ENCODE measurements around the gene GPRC5C. TPM values are rescaled to one million over a fixed set of nuclear protein-coding genes. Genes with fewer than 3 reads are reported as not detected.

Gene GPRC5C
- total and polyA plus RNA-seq, 9 of the 15 experiments (the other 6 are each of a cell fraction or from before 2014, with no cell fraction given): 0.28 to 9.0 (median 4.1) TPM

GRCh38 chr17:74386386-74386785 is 45.5 kb upstream of the GPRC5C start (continued):
- no peak for TF ChIP-seq CTCFL (IDR thresholded peaks at IDR 0.05; ENCODE audit: borderline replicate concordance, insufficient read depth, low read depth, low read length, poor library complexity, severe bottlenecking)
- TF ChIP-seq NRF1 (conservative IDR thresholded peaks at IDR 0.05 in 1 of 2, IDR thresholded peaks at IDR 0.05 in 1 of 2): no peak
- no peak for TF ChIP-seq POLR2G (IDR thresholded peaks at IDR 0.05; ENCODE audit: low read depth, low read length)
- TF ChIP-seq GTF2A2 (tag; IDR thresholded peaks at IDR 0.05): no peak
- TF ChIP-seq KAT7 (CRISPR knock-in tag; IDR thresholded peaks at IDR 0.05; ENCODE audit: borderline replicate concordance): no peak
- no peak for TF ChIP-seq SNIP1 (IDR thresholded peaks at IDR 0.05; ENCODE audit: low read depth)
- TF ChIP-seq TAL1 (IDR thresholded peaks at IDR 0.05): no peak
- TF ChIP-seq PBX2 (CRISPR knock-in tag; IDR thresholded peaks at IDR 0.05; ENCODE audit: low read depth): no peak
- TF ChIP-seq PBX2 (tag; conservative IDR thresholded peaks at IDR 0.05; ENCODE audit: low read depth): no peak
- TF ChIP-seq HINFP (tag; conservative IDR thresholded peaks at IDR 0.05; ENCODE audit: low read depth): no peak
- TF ChIP-seq ZNF644 (tag; IDR thresholded peaks at IDR 0.05; ENCODE audit: low read depth): no peak
- no peak for TF ChIP-seq USF1 (CRISPR knock-in tag; IDR thresholded peaks at IDR 0.05)
- no peak for TF ChIP-seq ZSCAN32 (CRISPR knock-in tag; IDR thresholded peaks at IDR 0.05)
- no peak for TF ChIP-seq HNRNPL (IDR thresholded peaks at IDR 0.05; ENCODE audit: low read depth, low read length)
- TF ChIP-seq CUX1 (CRISPR knock-in tag; IDR thresholded peaks at IDR 0.05): no peak
- TF ChIP-seq FOSL1 (tag; conservative IDR thresholded peaks at IDR 0.05): peak; percentile 35; the same call in 1 of the 2 replicates
